GM12873 (cell line): Measurements from ENCODE around the gene RRP12.

Source experiments
- CTCF ChIP-seq: IDR thresholded peaks from 2 replicates; pipeline ENCODE4 v1.5.1; 2012; ENCODE audit warnings: low read depth, mild to moderate bottlenecking, moderate library complexity, low read length, control low read depth; ENCODE audit not compliant: insufficient read depth; ENCODE audit errors: missing control alignments

RRP12 gene

GRCh38 chr10:97376413-97376812 lies 24.7 kb downstream of the RRP12 start:
- TF ChIP-seq CTCF = no peak

- TF ChIP-seq CTCF = no peak
Observed at GRCh38 chr10:97373456-97373855, 27.7 kb downstream of the RRP12 start.

GRCh38 chr10:97372233-97372875 lies 28.8 kb downstream of the RRP12 start:
- no peak for TF ChIP-seq CTCF

- no peak for TF ChIP-seq CTCF
Observed at GRCh38 chr10:97371696-97372095, 29.4 kb downstream of the RRP12 start.

GRCh38 chr10:97367126-97367649 lies 34.0 kb downstream of the RRP12 start:
- no peak for TF ChIP-seq CTCF

GRCh38 chr10:97366572-97366971 lies 34.6 kb downstream of the RRP12 start:
- TF ChIP-seq CTCF = no peak

GRCh38 chr10:97365761-97366351 lies 35.3 kb downstream of the RRP12 start:
- TF ChIP-seq CTCF = no peak
